IMR-90 (cell line): ENCODE results near the gene CGRRF1. TPM values are rescaled to one million over a fixed set of nuclear protein-coding genes. Genes with fewer than 3 reads are reported as not detected.

ENCODE experiments used
- ATAC-seq: fragments of 200-7000 bp; cut with Tn5 transposase; 2 replicates; pipeline ENCODE4 v1.9.1; 2020; ENCODE audit warnings: low read depth, mild to moderate bottlenecking, moderate library complexity
- BruUV-seq: library from RNA; stranded (reverse); fragments of 400-500 nt; replicated peaks from 2 replicates; lab custom pipeline; 2021; lab: Mats Ljungman, UMichigan
- CTCF ChIA-PET: fragments of 300-600 bp; formaldehyde crosslinking; extraction: SDS; loops from one replicate; lab custom pipeline; 2021; ENCODE audit warnings: antibody characterized with exemption; lab: Yijun Ruan, JAX
- POLR2A ChIA-PET: fragments of 300-600 bp; sonication (Branson Sonifier 250); formaldehyde crosslinking; loops from one replicate; lab custom pipeline; 2022; ENCODE audit warnings: antibody characterized with exemption; ENCODE audit not compliant: unreplicated experiment; lab: Charles Lee
- DNase-seq: peaks from one replicate; pipeline ENCODE4 v3.0.0; 2013
- H2AFZ ChIP-seq: replicated peaks from 2 replicates; pipeline ENCODE3; 2013; ENCODE audit warnings: low read length, mild to moderate bottlenecking; ENCODE audit not compliant: poor library complexity
- H2AK5ac ChIP-seq: 2 replicates; pipeline ENCODE4 v1.6.1; 2013; ENCODE audit warnings: low read depth, low read length, inconsistent platforms
- H2AK9ac ChIP-seq: replicated peaks from 2 replicates; pipeline ENCODE3; 2013; ENCODE audit warnings: mild to moderate bottlenecking, low read depth, low read length, moderate library complexity; ENCODE audit not compliant: poor library complexity
- H2BK120ac ChIP-seq: 2 replicates; pipeline ENCODE4 v1.6.1; 2013; ENCODE audit warnings: low read depth, low read length, inconsistent platforms
- H2BK15ac ChIP-seq: 3 replicates; pipeline ENCODE4 v1.6.1; 2013; ENCODE audit warnings: low read depth, low read length, inconsistent platforms
- H2BK20ac ChIP-seq: 2 replicates; pipeline ENCODE4 v1.6.1; 2013; ENCODE audit warnings: low read depth, mild to moderate bottlenecking, inconsistent platforms, low read length, moderate library complexity
- H2BK5ac ChIP-seq: 2 replicates; pipeline ENCODE4 v1.6.1; 2013; ENCODE audit warnings: mild to moderate bottlenecking, low read depth, low read length, inconsistent platforms; ENCODE audit not compliant: poor library complexity, severe bottlenecking
- H3K14ac ChIP-seq: replicated peaks from 2 replicates; pipeline ENCODE4 v1.6.1; 2013; ENCODE audit warnings: low read depth, low read length, inconsistent platforms
- H3K18ac ChIP-seq: 2 replicates; pipeline ENCODE4 v1.6.1; 2013; ENCODE audit warnings: low read depth, low read length, control low read depth
- H3K23ac ChIP-seq: 2 replicates; pipeline ENCODE4 v1.6.1; 2013; ENCODE audit warnings: low read depth, low read length, inconsistent platforms
- H3K27ac ChIP-seq: 2 replicates; pipeline ENCODE4 v1.5.1; 2013; ENCODE audit warnings: mild to moderate bottlenecking, control low read depth, low read length; ENCODE audit not compliant: insufficient read depth
- H3K27me3 ChIP-seq: 2 replicates; pipeline ENCODE4 v1.6.1; 2013; ENCODE audit warnings: low read length; ENCODE audit not compliant: control insufficient read depth, insufficient read depth
- H3K36me3 ChIP-seq: 2 replicates; pipeline ENCODE4 v1.6.1; 2013; ENCODE audit warnings: low read length, mixed read lengths; ENCODE audit not compliant: control insufficient read depth, insufficient read depth
- H3K4ac ChIP-seq: 2 replicates; pipeline ENCODE4 v1.6.1; 2013; ENCODE audit warnings: low read depth, low read length, inconsistent platforms
- H3K4me1 ChIP-seq: 2 replicates; pipeline ENCODE4 v1.6.1; 2013; ENCODE audit warnings: low read length, mixed read lengths; ENCODE audit not compliant: control insufficient read depth, insufficient read depth
- H3K4me2 ChIP-seq: 2 replicates; pipeline ENCODE4 v1.6.1; 2013; ENCODE audit warnings: low read depth, mild to moderate bottlenecking, control low read depth, low read length, moderate library complexity
- H3K4me3 ChIP-seq: 2 replicates; pipeline ENCODE4 v1.5.1; 2013; ENCODE audit warnings: low read depth, mild to moderate bottlenecking, control low read depth, low read length, moderate library complexity; ENCODE audit not compliant: insufficient read depth
- H3K56ac ChIP-seq: 2 replicates; pipeline ENCODE4 v1.6.1; 2013; ENCODE audit warnings: low read length, inconsistent platforms; ENCODE audit not compliant: insufficient read depth; ENCODE audit errors: extremely low read depth
- H3K79me1 ChIP-seq, 2 experiments: 2 replicates each; pipeline ENCODE4 v1.6.1; 2013; ENCODE audit warnings: low read length in 2 of 2, inconsistent platforms in 1 of 2, low read depth in 1 of 2
- H3K9ac ChIP-seq: 2 replicates; pipeline ENCODE4 v1.6.1; 2013; ENCODE audit warnings: low read depth, low read length, control low read depth
- H3K9me1 ChIP-seq: 2 replicates; pipeline ENCODE4 v1.6.1; 2013; ENCODE audit warnings: low read length, inconsistent platforms; ENCODE audit not compliant: insufficient read depth
- H3K9me3 ChIP-seq: 2 replicates; pipeline ENCODE4 v1.6.1; 2013; ENCODE audit warnings: low read length; ENCODE audit not compliant: control insufficient read depth, insufficient read depth
- H4K20me1 ChIP-seq: 2 replicates; pipeline ENCODE4 v1.6.1; 2013; ENCODE audit warnings: low read length, inconsistent platforms; ENCODE audit not compliant: insufficient read depth
- H4K5ac ChIP-seq: 2 replicates; pipeline ENCODE4 v1.6.1; 2013; ENCODE audit warnings: mild to moderate bottlenecking, low read depth, low read length, control low read depth
- H4K8ac ChIP-seq, 2 experiments: 2 replicates each; pipeline ENCODE4 v1.6.1; 2013; ENCODE audit warnings: low read depth in 2 of 2, low read length in 2 of 2, control low read depth in 1 of 2, inconsistent platforms in 1 of 2
- H4K91ac ChIP-seq: 2 replicates; pipeline ENCODE4 v1.6.1; 2013; ENCODE audit warnings: low read depth, low read length, inconsistent platforms; ENCODE audit not compliant: insufficient read depth
- USF2 ChIP-seq: fragments of 150-350 bp; IDR thresholded peaks from 2 replicates; pipeline ENCODE4 v1.6.1; 2017; ENCODE audit warnings: mild to moderate bottlenecking, antibody characterized with exemption, low read length, low read depth
- WGBS, 2 experiments: methylation state at CpG; one replicate each; pipeline versions ENCODE4 v1.1.5 to v1.1.7; 2013; ENCODE audit warnings: missing lambda C conversion rate in 2 of 2; ENCODE audit not compliant: insufficient read length in 1 of 2; ENCODE audit errors: extremely low coverage in 2 of 2; 5-methylcytosine and 5-hydroxymethylcytosine counted together
- dilution Hi-C: fragments of 300-500 bp; cut with HindIII; formaldehyde crosslinking; loops from one replicate; pipeline ENCODE4 v1.14.3; 2018; ENCODE audit warnings: low sequenced_read_pairs; ENCODE audit not compliant: unreplicated experiment
- in situ Hi-C: fragments of 300-500 bp; cut with MboI; formaldehyde crosslinking; loops from 3 replicates; pipeline ENCODE4 v1.14.3; 2019; ENCODE audit warnings: low sequenced_read_pairs, inconsistent platforms, mixed read lengths
- intact Hi-C: fragments of 100-400 bp; cut with micrococcal nuclease; formaldehyde crosslinking; loops from 2 replicates; pipeline ENCODE4 v1.10.0; 2022
- polyA plus RNA-seq, 3 experiments: library from polyadenylated mRNA; depleted of rRNA; stranded (reverse); fragments of >200 nt; gene quantifications; 2 replicates each; pipeline ENCODE4 v1.2.3, GENCODE V29; 2012; ENCODE audit warnings: low replicate concordance in 1 of 3
- total RNA-seq: library from RNA; depleted of rRNA; stranded (reverse); fragments of >200 nt; gene quantifications from 2 replicates; pipeline ENCODE4 v1.2.3, GENCODE V29; 2012

CGRRF1 gene
- total and polyA plus RNA-seq, 2 of the 4 experiments (the other 2 are of a cell fraction) = 6.0 to 13.8 TPM

GRCh38 chr14:54548491-54548890 is 38.8 kb downstream of the CGRRF1 start:
- H4K8ac ChIP-seq = no peak overlapping the region
- H3K18ac ChIP-seq = no peak overlapping the region
- in situ Hi-C loops = no loop called here
- BruUV-seq = no TSS peak
- H3K27ac ChIP-seq = no peak overlapping the region
- H3K27me3 ChIP-seq = no peaks in the 10 kb centered on the region
- no CpG with 5 or more reads among the region's 5 CpGs for WGBS, 2 experiments
- H3K9me3 ChIP-seq = no peaks in the 10 kb centered on the region
- no peak for ATAC-seq
- no peak overlapping the region for H2BK20ac ChIP-seq
- H2BK15ac ChIP-seq = no peak overlapping the region
- no peak overlapping the region for H2BK5ac ChIP-seq
- no peak for TF ChIP-seq USF2
- no peak overlapping the region for H4K5ac ChIP-seq
- H4K91ac ChIP-seq = no peak overlapping the region
- ChIA-PET POLR2A (no interaction called here), CTCF (interaction anchor here (0.6 kb wide), 1 partner anchor 16 kb away, joined by 3 read pairs; no protein-coding TSS in a partner anchor)
- H3K4me2 ChIP-seq = no peak overlapping the region
- H3K4ac ChIP-seq = no peak overlapping the region
- no peak overlapping the region for H2AK9ac ChIP-seq
- DNase-seq = no peak
- H3K14ac ChIP-seq = no peak overlapping the region
- H3K23ac ChIP-seq = no peak overlapping the region
- H4K20me1 ChIP-seq = peaks cover 8% of the 10 kb centered on the region; the same call in 1 of the 2 replicates
- H3K36me3 ChIP-seq = no peaks in the 10 kb centered on the region
- peaks cover 9% of the 10 kb centered on the region for H3K4me1 ChIP-seq
- no peak overlapping the region for H2AK5ac ChIP-seq
- dilution Hi-C loops = no loop called here
- peaks cover 11% of the 10 kb centered on the region for H3K9me1 ChIP-seq
- no peak overlapping the region for H3K56ac ChIP-seq
- no peaks in the 10 kb centered on the region; a peak in 1 of 4 replicates for H3K79me1 ChIP-seq
- no peak overlapping the region for H3K4me3 ChIP-seq
- intact Hi-C loops = no loop called here
- no peak overlapping the region for H2BK120ac ChIP-seq
- no peak overlapping the region for H2AFZ ChIP-seq
- H3K9ac ChIP-seq = no peak overlapping the region
